DMS53 (cell line): ENCODE measurements around the gene SLC6A6.

Experiments used
- DNase-seq: peaks from one replicate; lab custom pipeline; 2025; lab: John Stamatoyannopoulos, UW

Gene SLC6A6

DNA sequence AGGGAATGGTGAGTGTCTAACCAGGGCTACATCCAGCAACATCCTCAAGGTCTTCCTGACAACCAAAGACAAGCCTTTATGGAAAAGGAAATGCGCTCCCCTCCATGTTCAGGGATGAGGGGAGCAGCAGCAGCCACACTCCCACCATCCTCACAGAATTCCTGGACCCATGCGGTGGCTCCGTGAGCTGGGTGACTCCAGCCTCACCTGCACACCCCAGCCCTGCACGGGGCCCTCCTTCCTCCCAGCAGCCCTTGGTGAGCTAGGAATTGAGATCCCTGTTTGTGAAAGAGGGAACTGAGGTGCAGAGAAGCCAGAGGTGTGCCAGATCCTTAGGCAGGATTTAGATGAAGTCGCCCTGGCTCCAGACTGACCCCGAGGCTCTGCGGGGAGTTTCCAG, 85.4 kb downstream of the SLC6A6 start:
- DNase-seq, result no peak

- DNase-seq, result no peak
Observed at GRCh38 chr3:14488286-14489041, 86.1 kb downstream of the SLC6A6 start.

- DNase-seq, result no peak
Observed at GRCh38 chr3:14489641-14490040, 87.2 kb downstream of the SLC6A6 start.

- no peak for DNase-seq
Observed at GRCh38 chr3:14490255-14490654, 87.8 kb downstream of the SLC6A6 start.

DNA sequence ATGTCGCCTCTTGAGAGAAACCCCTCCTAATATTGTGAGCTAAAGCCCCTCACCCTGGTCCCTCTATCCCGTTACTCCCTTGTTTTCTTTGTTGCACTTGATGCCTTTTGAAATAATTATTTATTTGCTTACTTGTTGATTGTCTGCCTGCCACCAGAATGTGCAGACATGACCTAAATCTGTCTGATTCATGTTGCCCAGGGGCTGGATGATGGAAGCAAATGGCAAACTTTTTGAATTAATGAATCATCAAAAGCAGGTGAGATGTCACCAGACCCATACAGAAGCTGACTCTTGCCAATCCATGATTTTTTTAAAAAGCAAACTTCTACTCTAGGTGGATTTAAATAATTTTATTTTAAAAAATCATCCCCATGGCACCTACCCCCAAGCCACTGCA, 88.4 kb downstream of the SLC6A6 start:
- DNase-seq, result no peak

GRCh38 chr3:14491396-14492190, 89.2 kb downstream of the SLC6A6 start:
- no peak for DNase-seq

DNA sequence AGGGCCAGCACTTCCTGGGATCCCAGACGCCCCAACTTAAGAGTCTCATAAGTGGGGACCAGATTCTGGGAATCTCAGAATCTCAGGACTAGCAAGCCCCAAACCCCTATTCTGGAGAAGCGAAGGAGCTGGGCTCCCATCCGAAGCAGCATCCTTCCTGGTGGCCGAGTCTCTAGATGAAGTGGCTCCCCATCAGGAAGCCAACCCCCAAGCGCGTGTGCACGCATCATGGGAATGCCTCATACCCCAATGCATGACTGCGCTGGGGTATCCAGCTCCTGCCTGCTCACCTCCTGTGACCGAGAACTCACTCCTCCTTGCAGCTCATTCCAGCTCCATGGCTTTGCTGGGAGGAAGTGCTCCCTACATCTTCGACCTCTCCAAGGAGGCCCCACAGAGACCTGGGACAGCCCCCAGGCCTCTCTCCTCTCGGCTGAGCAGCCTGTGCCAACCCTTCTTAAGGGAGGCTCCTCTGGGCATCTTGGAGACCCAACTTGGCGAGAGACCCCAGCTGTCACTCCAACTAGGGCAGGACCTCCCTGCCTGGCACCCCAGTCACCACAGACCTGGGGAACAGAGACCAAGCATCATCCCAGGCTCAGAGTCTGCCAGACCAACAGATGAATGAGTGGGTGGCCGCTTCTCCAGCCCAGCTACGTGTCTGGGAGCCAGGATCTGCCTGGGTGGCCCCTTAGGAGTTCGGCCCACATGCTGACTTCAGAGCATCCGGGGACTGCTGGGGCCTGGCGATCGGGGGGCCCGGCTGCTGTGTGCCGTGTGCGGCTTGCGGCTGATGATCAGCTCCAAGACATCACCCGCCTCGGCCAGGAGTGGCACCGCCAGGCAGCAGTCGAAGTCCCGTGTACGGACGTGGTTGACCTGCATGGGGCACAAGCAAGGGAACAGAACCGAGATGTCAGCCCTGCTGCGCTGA, 90.8 kb downstream of the SLC6A6 start:
- no peak for DNase-seq

GRCh38 chr3:14494279-14494972, 92.0 kb downstream of the SLC6A6 start:
- no peak for DNase-seq

- no peak for DNase-seq
Observed at GRCh38 chr3:14494973-14495300, 92.5 kb downstream of the SLC6A6 start.

DNA sequence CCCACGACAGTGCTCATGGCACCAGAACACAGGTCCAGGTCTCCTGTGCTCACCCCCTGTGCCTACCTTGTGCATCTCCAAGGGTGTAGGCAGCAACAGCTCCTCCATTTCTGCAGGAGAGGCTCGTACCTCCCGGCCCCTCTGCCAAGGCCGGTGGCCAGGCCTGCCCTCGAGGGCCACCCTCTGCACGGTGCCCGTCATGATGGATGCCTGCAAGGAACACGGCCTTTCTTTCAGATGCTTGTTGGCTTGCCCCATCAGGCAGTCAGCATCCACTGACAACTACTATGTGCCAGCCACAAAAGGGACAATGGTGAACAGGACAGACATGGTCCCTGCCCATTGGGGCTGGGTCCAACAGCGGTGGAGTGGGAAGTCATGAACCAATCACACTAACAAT, 93.9 kb downstream of the SLC6A6 start:
- DNase-seq, result no peak

DNA sequence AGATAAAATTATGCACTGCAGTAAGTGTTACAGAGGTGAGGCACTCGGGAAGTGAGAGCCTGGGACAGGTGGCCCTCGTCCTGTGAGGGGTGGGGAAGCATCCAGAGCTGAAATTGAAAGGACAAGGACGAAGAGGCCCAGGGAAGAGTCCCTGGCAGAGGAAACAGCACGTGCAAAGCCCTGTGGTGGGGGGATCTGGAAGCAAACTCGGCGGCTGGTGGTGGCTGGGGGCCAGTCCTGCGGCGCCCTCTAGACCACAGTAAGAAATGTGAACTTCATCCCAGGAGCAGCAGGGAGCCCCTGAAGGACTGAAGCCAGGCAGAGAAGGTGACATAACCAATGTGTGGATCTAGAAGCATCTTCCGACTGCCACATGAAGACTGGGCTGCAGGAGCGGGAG, 94.9 kb downstream of the SLC6A6 start:
- DNase-seq, result no peak

DNA sequence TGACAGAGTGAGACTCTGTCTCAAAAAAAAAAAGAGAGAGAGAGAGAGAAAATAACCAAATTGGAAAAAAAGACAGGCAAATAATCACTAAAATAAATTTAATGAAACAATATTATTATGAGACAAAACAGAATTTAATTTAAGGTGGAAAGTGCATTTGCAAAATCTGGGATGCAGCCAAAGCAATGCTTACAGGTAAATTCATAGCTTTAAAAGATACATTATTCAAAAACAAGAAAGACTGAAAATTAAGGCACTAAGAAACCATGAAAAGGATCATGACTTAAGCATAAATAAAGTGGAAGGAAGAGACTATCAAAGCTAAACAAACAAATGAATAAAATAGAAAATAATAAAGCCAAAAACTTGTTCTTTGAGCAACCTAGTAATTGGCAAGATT, 100.1 kb downstream of the SLC6A6 start:
- DNase-seq, result no peak

GRCh38 chr3:14503033-14503705, 100.8 kb downstream of the SLC6A6 start:
- DNase-seq, result no peak

DNA sequence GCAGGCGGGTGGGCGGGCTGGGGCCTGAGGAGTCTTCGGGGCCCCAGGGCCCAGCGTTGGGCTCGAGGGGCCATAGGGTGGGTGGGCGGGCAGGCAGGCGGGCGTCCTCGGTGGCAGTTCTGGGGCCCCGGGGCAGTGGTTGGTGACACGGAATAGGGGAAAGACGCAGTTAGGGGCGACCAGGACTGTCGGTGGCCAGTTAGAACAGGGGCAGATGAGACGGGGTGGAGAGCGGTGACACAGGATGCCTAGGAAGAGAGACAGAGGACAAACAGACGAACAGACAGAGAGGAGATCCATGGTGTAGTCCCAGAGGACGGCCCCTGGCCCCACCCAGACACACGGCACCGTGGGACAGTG, 101.3 kb downstream of the SLC6A6 start:
- no peak for DNase-seq

- DNase-seq, result no peak
Observed at GRCh38 chr3:14505001-14505802, 102.8 kb downstream of the SLC6A6 start.

DNA sequence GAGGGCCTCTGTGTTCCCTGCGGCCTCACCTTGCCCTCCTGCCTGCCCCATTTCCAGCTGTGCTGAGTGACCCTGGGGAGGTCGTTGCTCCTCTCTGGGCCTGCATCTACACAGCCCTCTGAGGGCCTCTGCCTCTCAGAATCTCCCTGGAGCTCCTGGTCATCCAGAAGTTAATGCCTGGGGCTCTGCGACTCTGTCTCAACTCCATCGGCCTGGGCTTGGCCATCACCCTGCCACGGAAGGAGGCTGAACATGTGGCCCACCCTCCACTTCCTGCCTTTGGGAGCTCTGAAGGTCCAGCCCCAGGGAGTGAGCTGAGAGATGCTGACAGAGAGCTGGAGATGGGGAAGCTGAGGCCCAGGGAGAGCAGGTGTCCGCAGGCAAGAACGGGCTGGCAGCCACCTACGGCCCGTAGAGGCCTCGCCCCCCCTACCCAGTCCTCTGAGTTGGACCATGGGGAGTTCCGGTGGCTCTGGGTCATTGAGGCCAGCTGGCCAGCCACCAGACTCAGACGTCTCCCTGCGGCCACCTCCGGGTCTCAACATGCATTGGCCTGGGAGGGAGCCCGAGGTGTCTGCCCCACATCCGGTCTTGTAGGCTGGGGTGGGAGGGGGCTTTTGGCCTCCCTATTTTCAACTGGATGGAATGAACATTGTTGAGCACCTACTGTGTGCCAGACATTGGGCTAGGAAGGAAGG, 103.5 kb downstream of the SLC6A6 start:
- DNase-seq, result no peak

GRCh38 chr3:14506626-14507304, 104.4 kb downstream of the SLC6A6 start:
- DNase-seq, result no peak

DNA sequence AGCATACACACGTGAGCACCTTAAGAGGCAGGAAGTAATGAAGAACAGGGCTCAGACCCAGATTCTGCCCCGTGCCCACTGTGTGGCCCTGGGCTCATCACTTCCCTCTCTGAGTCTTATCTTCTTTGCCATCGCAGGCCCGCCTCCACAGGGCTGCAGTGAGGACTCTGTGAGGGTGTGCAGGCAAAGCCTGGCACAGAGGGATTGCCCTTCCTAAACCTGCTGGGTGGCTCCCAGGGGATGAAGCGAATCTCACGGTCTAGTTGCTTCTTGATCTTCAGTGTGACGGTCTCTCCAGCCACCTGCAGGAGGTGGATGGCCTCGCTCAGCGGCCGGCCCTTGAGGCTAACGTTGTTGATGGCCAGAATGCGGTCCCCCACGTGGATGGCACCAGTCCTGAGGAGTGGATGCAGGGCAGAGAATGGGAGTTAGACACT, 104.9 kb downstream of the SLC6A6 start:
- peak; percentile 46 for DNase-seq

- no peak for DNase-seq
Observed at GRCh38 chr3:14507757-14508504, 105.5 kb downstream of the SLC6A6 start.
